H1 (cell line): ENCODE measurements around the gene PLXDC2. TPM values are rescaled to one million over a fixed set of nuclear protein-coding genes. Genes with fewer than 3 reads are reported as not detected.

Source experiments
- CTCF ChIA-PET: fragments of 300-600 bp; sonication (Branson Sonifier 250); formaldehyde crosslinking; loops from one replicate; lab custom pipeline; 2021; ENCODE audit not compliant: partially characterized antibody; lab: Charles Lee
- POLR2A ChIA-PET: fragments of 300-600 bp; sonication (Branson Sonifier 250); formaldehyde crosslinking; loops from one replicate; lab custom pipeline; 2021; ENCODE audit warnings: inconsistent platforms; ENCODE audit not compliant: partially characterized antibody; lab: Charles Lee
- DNase-seq, 2 experiments: peaks; one replicate each; pipeline versions ENCODE4 v3.0.0 to v3.0.0-alpha.2; 2010 to 2022; ENCODE audit warnings: low spot score in 2 of 2, low read depth in 1 of 2, mixed read lengths in 1 of 2
- FAIRE-seq: peaks from 2 replicates; lab custom pipeline; 2011; peaks lifted over from hg19 to GRCh38; lab: Jason Lieb, UNC
- H2AFZ ChIP-seq: 2 replicates; pipeline ENCODE4 v1.8.1; 2012; ENCODE audit warnings: low read length, inconsistent platforms
- H2AK5ac ChIP-seq: 2 replicates; pipeline ENCODE4 v1.6.1; 2013; ENCODE audit warnings: low read depth, low read length
- H2BK120ac ChIP-seq: replicated peaks from 2 replicates; pipeline ENCODE3; 2013; ENCODE audit warnings: low read depth, low read length, inconsistent platforms
- H2BK12ac ChIP-seq: 2 replicates; pipeline ENCODE4 v1.6.1; 2013; ENCODE audit warnings: low read depth, low read length
- H2BK15ac ChIP-seq: 2 replicates; pipeline ENCODE4 v1.6.1; 2013; ENCODE audit warnings: low read length
- H2BK20ac ChIP-seq: 2 replicates; pipeline ENCODE4 v1.6.1; 2013; ENCODE audit warnings: low read length
- H2BK5ac ChIP-seq: 2 replicates; pipeline ENCODE4 v1.6.1; 2013; ENCODE audit warnings: low read depth, low read length
- H3K14ac ChIP-seq: 2 replicates; pipeline ENCODE4 v1.6.1; 2013; ENCODE audit warnings: inconsistent platforms; ENCODE audit not compliant: insufficient read length
- H3K18ac ChIP-seq: 2 replicates; pipeline ENCODE4 v1.6.1; 2013; ENCODE audit warnings: low read length; ENCODE audit errors: extremely low read depth
- H3K23ac ChIP-seq: 2 replicates; pipeline ENCODE4 v1.6.1; 2013; ENCODE audit warnings: inconsistent platforms; ENCODE audit not compliant: insufficient read length
- H3K23me2 ChIP-seq: 2 replicates; pipeline ENCODE4 v1.6.1; 2013; ENCODE audit warnings: low read depth, low read length
- H3K27ac ChIP-seq: 2 replicates; pipeline ENCODE4 v1.6.1; 2011; ENCODE audit warnings: low read depth, low read length, inconsistent platforms
- H3K27me3 ChIP-seq, 4 experiments: replicated peaks in 1 of 4; 1 replicate in 1 of 4; 2 replicates in 3 of 4; pipeline versions ENCODE4 v1.6.1 to v1.8.1; 2011 to 2013; ENCODE audit warnings: low read length in 3 of 4, mild to moderate bottlenecking in 3 of 4, inconsistent platforms in 2 of 4, mixed read lengths in 2 of 4, moderate library complexity in 1 of 4; ENCODE audit not compliant: control insufficient read depth in 3 of 4, insufficient read depth in 3 of 4; ENCODE audit errors: extremely low read depth in 1 of 4
- H3K36me3 ChIP-seq, 4 experiments: 2 replicates each; pipeline versions ENCODE4 v1.6.1 to v1.8.1; 2011 to 2013; ENCODE audit warnings: mild to moderate bottlenecking in 4 of 4, low read length in 3 of 4, moderate library complexity in 2 of 4, control low read depth in 1 of 4, inconsistent platforms in 1 of 4; ENCODE audit not compliant: insufficient read depth in 4 of 4, control insufficient read depth in 2 of 4
- H3K4ac ChIP-seq: replicated peaks from 2 replicates; pipeline ENCODE3; 2013; ENCODE audit warnings: low read length, low read depth, mixed read lengths, inconsistent platforms; ENCODE audit not compliant: insufficient read length
- H3K4me1 ChIP-seq, 4 experiments: replicated peaks in 1 of 4; 1 replicate in 1 of 4; 2 replicates in 3 of 4; pipeline versions ENCODE4 v1.6.1 to v1.8.1; 2011 to 2013; ENCODE audit warnings: low read length in 3 of 4, inconsistent platforms in 2 of 4, mixed read lengths in 1 of 4; ENCODE audit not compliant: insufficient read depth in 4 of 4, control insufficient read depth in 3 of 4
- H3K4me2 ChIP-seq, 2 experiments: 2 replicates each; pipeline versions ENCODE4 v1.6.1 to v1.8.1; 2011 to 2013; ENCODE audit warnings: low read depth in 2 of 2, low read length in 2 of 2, control low read depth in 1 of 2, inconsistent platforms in 1 of 2, mild to moderate bottlenecking in 1 of 2; ENCODE audit not compliant: insufficient read depth in 1 of 2
- H3K4me3 ChIP-seq, 4 experiments: fragments of 200-600, 300-600 bp in 1 of 4; sonication (generic), shearing (Covaris generic), sonication (Bioruptor Twin) in 1 of 4; 2 replicates each; pipeline versions ENCODE4 v1.5.1 to v1.8.1; 2011 to 2016; ENCODE audit warnings: low read length in 4 of 4, low read depth in 3 of 4, control low read depth in 2 of 4, inconsistent platforms in 2 of 4, mild to moderate bottlenecking in 2 of 4, mixed read lengths in 1 of 4, moderate library complexity in 1 of 4; ENCODE audit not compliant: insufficient read depth in 2 of 4; ENCODE audit errors: extremely low read depth in 1 of 4
- H3K56ac ChIP-seq: replicated peaks from 2 replicates; pipeline ENCODE3; 2013; ENCODE audit warnings: low read depth, mild to moderate bottlenecking, mixed read lengths, low read length, inconsistent platforms; ENCODE audit not compliant: insufficient read length
- H3K79me1 ChIP-seq: 2 replicates; pipeline ENCODE4 v1.6.1; 2013; ENCODE audit warnings: low read depth, low read length, control low read depth
- H3K79me2 ChIP-seq, 2 experiments: 2 replicates each; pipeline versions ENCODE4 v1.6.1 to v1.8.1; 2012 to 2013; ENCODE audit warnings: low read length in 2 of 2, mild to moderate bottlenecking in 2 of 2, inconsistent platforms in 1 of 2; ENCODE audit not compliant: insufficient read depth in 2 of 2, control insufficient read depth in 1 of 2
- H3K9ac ChIP-seq, 4 experiments: replicated peaks in 1 of 4; 1 replicate in 1 of 4; 2 replicates in 3 of 4; pipeline versions ENCODE4 v1.6.1 to v1.8.1; 2011 to 2013; ENCODE audit warnings: low read depth in 3 of 4, low read length in 3 of 4, control low read depth in 2 of 4, mild to moderate bottlenecking in 2 of 4, moderate library complexity in 2 of 4, inconsistent platforms in 1 of 4; ENCODE audit errors: extremely low read depth in 1 of 4
- H3K9me3 ChIP-seq, 2 experiments: 2 replicates each; pipeline versions ENCODE4 v1.6.1 to v1.8.1; 2012 to 2013; ENCODE audit warnings: mild to moderate bottlenecking in 2 of 2, moderate library complexity in 2 of 2, control low read depth in 1 of 2, inconsistent platforms in 1 of 2, low read depth in 1 of 2, low read length in 1 of 2, mixed read lengths in 1 of 2; ENCODE audit not compliant: insufficient read depth in 2 of 2
- H4K20me1 ChIP-seq, 2 experiments: replicated peaks in 1 of 2; 2 replicates each; pipeline versions ENCODE3 to v1.8.1; 2011 to 2013; ENCODE audit warnings: inconsistent platforms in 2 of 2, low read length in 2 of 2, mild to moderate bottlenecking in 1 of 2; ENCODE audit not compliant: insufficient read depth in 2 of 2, control insufficient read depth in 1 of 2
- H4K5ac ChIP-seq: 2 replicates; pipeline ENCODE4 v1.6.1; 2013; ENCODE audit warnings: low read length, low read depth, mixed read lengths, inconsistent platforms; ENCODE audit not compliant: insufficient read length
- H4K8ac ChIP-seq: 2 replicates; pipeline ENCODE4 v1.8.0; 2013; ENCODE audit warnings: mild to moderate bottlenecking, moderate library complexity, low read length, inconsistent platforms; ENCODE audit not compliant: insufficient read depth; ENCODE audit errors: extremely low read depth
- H4K91ac ChIP-seq: replicated peaks from 2 replicates; pipeline ENCODE3; 2013; ENCODE audit warnings: low read length, mixed read lengths, inconsistent platforms; ENCODE audit not compliant: insufficient read length
- ATF2 ChIP-seq: IDR thresholded peaks from 2 replicates; pipeline ENCODE4 v1.6.1; 2012; ENCODE audit warnings: low read length, inconsistent platforms
- BACH1 ChIP-seq: IDR thresholded peaks from 2 replicates; pipeline ENCODE4 v1.6.1; 2012; ENCODE audit warnings: low read length, improper control_type of control experiment
- CHD2 ChIP-seq: IDR thresholded peaks from 2 replicates; pipeline ENCODE4 v1.6.1; 2012; ENCODE audit warnings: low read length, improper control_type of control experiment
- CTBP2 ChIP-seq: IDR thresholded peaks from 2 replicates; pipeline ENCODE4 v1.7.0; 2011; ENCODE audit warnings: borderline replicate concordance, mild to moderate bottlenecking, moderate library complexity, mixed read lengths, low read length; ENCODE audit not compliant: insufficient read depth, insufficient read length
- GABPA ChIP-seq: IDR thresholded peaks from 2 replicates; pipeline ENCODE4 v1.6.1; 2011; ENCODE audit warnings: mild to moderate bottlenecking, low read length, moderate library complexity, borderline replicate concordance; ENCODE audit not compliant: insufficient read depth
- MAFK ChIP-seq: IDR thresholded peaks from 2 replicates; pipeline ENCODE4 v1.6.1; 2012; ENCODE audit warnings: low read depth, mild to moderate bottlenecking, improper control_type of control experiment, low read length
- NANOG ChIP-seq: IDR thresholded peaks from 2 replicates; pipeline ENCODE4 v1.6.1; 2011; ENCODE audit warnings: low read length, low read depth, mild to moderate bottlenecking, inconsistent platforms; ENCODE audit not compliant: insufficient read depth, poor library complexity, severe bottlenecking
- POLR2A ChIP-seq, 2 experiments: IDR thresholded peaks; 1 replicate in 1 of 2; 2 replicates in 1 of 2; pipeline ENCODE4 v1.6.1; 2011; ENCODE audit warnings: low read depth in 2 of 2, low read length in 2 of 2, mild to moderate bottlenecking in 2 of 2; ENCODE audit errors: control extremely low read depth in 1 of 2
- POLR2AphosphoS5 ChIP-seq: IDR thresholded peaks from 2 replicates; pipeline ENCODE4 v1.6.1; 2011; ENCODE audit warnings: low read depth, low read length
- POU5F1 ChIP-seq: IDR thresholded peaks from 2 replicates; pipeline ENCODE4 v1.6.1; 2011; ENCODE audit warnings: low read depth, mild to moderate bottlenecking, low read length, moderate library complexity
- RXRA ChIP-seq: IDR thresholded peaks from 2 replicates; pipeline ENCODE4 v1.6.1; 2011; ENCODE audit warnings: low read depth, mild to moderate bottlenecking, low read length, moderate library complexity; ENCODE audit not compliant: insufficient read depth
- SIN3A ChIP-seq, 2 experiments: IDR thresholded peaks in 1 of 2; conservative IDR thresholded peaks in 1 of 2; 2 replicates each; pipeline ENCODE4 v1.6.1; 2011 to 2012; ENCODE audit warnings: low read length in 2 of 2, improper control_type of control experiment in 1 of 2, low read depth in 1 of 2, mild to moderate bottlenecking in 1 of 2
- WGBS, 2 experiments: shearing (Covaris generic) in 1 of 2; methylation state at CpG; one replicate each; pipeline versions ENCODE4 v1.1.6 to v1.1.7; 2013 to 2015; ENCODE audit warnings: low lambda C conversion rate in 2 of 2, mixed read lengths in 2 of 2, inconsistent platforms in 1 of 2, low coverage in 1 of 2, missing lambda C conversion rate in 1 of 2; ENCODE audit not compliant: insufficient replicate concordance in 2 of 2, insufficient coverage in 1 of 2, insufficient read length in 1 of 2; ENCODE audit errors: extremely low coverage in 1 of 2, missing lambda C conversion rate in 1 of 2; 5-methylcytosine and 5-hydroxymethylcytosine counted together
- polyA plus RNA-seq, 7 experiments: library from polyadenylated mRNA; depleted of rRNA in 3 of 7; stranded (reverse) in 5 of 7; unstranded in 2 of 7; fragments of >200 nt in 5 of 7; fragments of 200-250 nt in 2 of 7; gene quantifications; 1 replicate in 5 of 7; 2 replicates in 1 of 7; 4 replicates in 1 of 7; pipeline versions ENCODE4 v1.2.1 to v1.2.3, GENCODE V29; 2011 to 2013; ENCODE audit warnings: missing spikeins in 2 of 7, mixed read lengths in 2 of 7
- total RNA-seq: library from RNA; stranded (reverse); fragmentation: NEBNext Ultra II Directional; extraction: Animal tissue kit (Norgen Biotek cat#: 25700); gene quantifications from 2 replicates; pipeline ENCODE4 v1.2.1, GENCODE V29; 2021

Gene PLXDC2
- total and polyA plus RNA-seq, 2 of the 8 experiments (the other 6 are each of a cell fraction or from before 2014, with no cell fraction given) = 23.0 to 40.5 TPM

- no peak for DNase-seq
- no peaks in the 10 kb centered on the region; the same call in 1 of the 2 replicates for H3K23me2 ChIP-seq
- CTCF ChIA-PET = interaction anchor here (0.6 kb wide), 1 partner anchor 13 kb away, joined by 3 read pairs; no protein-coding TSS in a partner anchor
- TF ChIP-seq CHD2 = no peak
- TF ChIP-seq POLR2A (IDR thresholded peaks at IDR 0.05; ENCODE audit: control extremely low read depth in 1 of 2, low read depth in 2 of 2, low read length in 2 of 2) = no peak
- TF ChIP-seq NANOG = no peak
- TF ChIP-seq BACH1 = no peak
- no peak for TF ChIP-seq CTBP2
- no peak for TF ChIP-seq MAFK
- TF ChIP-seq POLR2AphosphoS5 = no peak
- TF ChIP-seq RXRA = no peak
- TF ChIP-seq SIN3A (conservative IDR thresholded peaks at IDR 0.05 in 1 of 2, IDR thresholded peaks at IDR 0.05 in 1 of 2; ENCODE audit: low read depth in 1 of 2, low read length in 2 of 2) = no peak
- TF ChIP-seq POU5F1 = no peak
- no peak for TF ChIP-seq ATF2
- no peak for TF ChIP-seq GABPA
Measured at GRCh38 chr10:19860107-19860506, 43.9 kb downstream of the PLXDC2 start.

More at GRCh38 chr10:19860107-19860506, 43.9 kb downstream of the PLXDC2 start:
- no peak overlapping the region for H3K14ac ChIP-seq
- H2BK120ac ChIP-seq = no peak overlapping the region
- peaks cover 0 to 2% (median 0%) of the 10 kb centered on the region in 4 experiments; a peak in 2 of 8 replicates for H3K36me3 ChIP-seq
- H3K27me3 ChIP-seq = no peaks in the 10 kb centered on the region
- H3K56ac ChIP-seq = no peak overlapping the region
- H4K5ac ChIP-seq = no peak overlapping the region
- H2BK20ac ChIP-seq = no peak overlapping the region
- no peak overlapping the region for H3K18ac ChIP-seq
- no peak overlapping the region for H2AFZ ChIP-seq
- no peaks in the 10 kb centered on the region; the same call in 1 of the 2 replicates for H3K79me1 ChIP-seq
- H2BK15ac ChIP-seq = no peak overlapping the region
- no peak overlapping the region for H3K23ac ChIP-seq
- no peak for FAIRE-seq
- H4K91ac ChIP-seq = no peak overlapping the region
- no peak overlapping the region for H2BK5ac ChIP-seq
- H4K20me1 ChIP-seq = peaks cover 0 to 2% of the 10 kb centered on the region in 2 experiments
- peaks cover 0 to 70% of the 10 kb centered on the region in 2 experiments; a peak in 3 of 4 replicates for H3K79me2 ChIP-seq
- no peak overlapping the region for H2AK5ac ChIP-seq
- H4K8ac ChIP-seq = no peak overlapping the region
- WGBS, 2 experiments = 84% methylated on average over 1 of the region's 1 CpG; no CpG with 5 or more reads in 1 of the 2 experiments
- POLR2A ChIA-PET = interaction anchor here (0.6 to 2.1 kb wide), 2 partner anchors 14 to 26 kb away, joined by 3 to 5 read pairs; no protein-coding TSS in a partner anchor
- H3K4me3 ChIP-seq = no peak overlapping the region
- no peaks in the 10 kb centered on the region for H3K9me3 ChIP-seq
- no peak overlapping the region for H3K9ac ChIP-seq
- peaks cover 0 to 3% (median 0%) of the 10 kb centered on the region in 4 experiments; a peak in 2 of 7 replicates for H3K4me1 ChIP-seq
- no peak overlapping the region for H3K4ac ChIP-seq
- H3K27ac ChIP-seq = no peak overlapping the region
- H2BK12ac ChIP-seq = no peak overlapping the region
- no peak overlapping the region for H3K4me2 ChIP-seq
